Right lobe of liver (tissue), 6 donors: ENCODE results near the gene ESPN. TPM values are rescaled to one million over a fixed set of nuclear protein-coding genes. Genes with fewer than 3 reads are reported as not detected.

Source experiments
- ATAC-seq, 4 donors: fragments of 200-7000 bp; cut with Tn5 transposase; one replicate each; pipeline ENCODE4 v1.9.1; 2020; ENCODE audit warnings: mild to moderate bottlenecking in 4 of 4, moderate library complexity in 4 of 4
- DNase-seq, 3 donors: peaks; one replicate each; pipeline ENCODE4 v3.0.0-alpha.2; 2020
- H3K27ac ChIP-seq, 3 donors: fragments of 200-600 bp; one replicate each; pipeline ENCODE4 v1.8.0; 2022
- H3K27me3 ChIP-seq, 2 donors: fragments of 200-600 bp; one replicate each; pipeline ENCODE4 v1.8.0; 2022
- H3K36me3 ChIP-seq, 4 donors: fragments of 200-600 bp; sonication (generic) in 1 of 4; one replicate each; pipeline versions ENCODE4 v1.5.1 to v1.8.0; 2017 to 2022; ENCODE audit warnings: control low read depth in 1 of 4
- H3K4me1 ChIP-seq, 4 donors: fragments of 200-600 bp; sonication (generic) in 1 of 4; one replicate each; pipeline versions ENCODE4 v1.5.1 to v1.8.0; 2017 to 2022; ENCODE audit warnings: control low read depth in 1 of 4
- H3K4me3 ChIP-seq, 3 donors: fragments of 200-600 bp; one replicate each; pipeline ENCODE4 v1.8.0; 2022
- H3K9me3 ChIP-seq, 4 donors: fragments of 200-600 bp; sonication (generic) in 1 of 4; one replicate each; pipeline versions ENCODE4 v1.5.1 to v1.8.0; 2017 to 2022; ENCODE audit warnings: control low read depth in 1 of 4
- CTCF ChIP-seq, 4 donors: fragments of 200-600 bp in 3 of 4; fragments of 450-650 bp in 1 of 4; IDR thresholded peaks; one replicate each; pipeline versions ENCODE4 v1.5.1 to v1.8.0; 2016 to 2022; ENCODE audit warnings: antibody characterized with exemption in 4 of 4, mild to moderate bottlenecking in 2 of 4
- POLR2A ChIP-seq: fragments of 450-650 bp; IDR thresholded peaks from one replicate; pipeline ENCODE4 v1.6.1; 2017; ENCODE audit warnings: antibody characterized with exemption, mild to moderate bottlenecking
- WGBS: methylation state at CpG from one replicate; pipeline ENCODE4 v1.1.6; 2018; ENCODE audit warnings: low coverage, low lambda C conversion rate; ENCODE audit not compliant: insufficient coverage; ENCODE audit errors: missing lambda C conversion rate; 5-methylcytosine and 5-hydroxymethylcytosine counted together
- intact Hi-C, 2 donors: fragments of 100-400 bp; cut with DNase I; formaldehyde crosslinking; loops; one replicate each; pipeline versions ENCODE4 v1.11.2 to v1.14.1; 2022
- total RNA-seq, 6 experiments: library from RNA; depleted of rRNA in 2 of 6; stranded (reverse); fragments of >200 nt in 2 of 6; fragmentation: NEBNext Ultra II Directional in 3 of 6; extraction: Animal tissue kit (Norgen Biotek cat#: 25700) in 3 of 6; gene quantifications; one replicate each; pipeline versions ENCODE4 v1.1.0 to v1.2.4, GENCODE V29; 2016 to 2023
- donor health status: DM: no; HTN: yes; CAD: no.
- donor health status: DM: no; HTN: no; CAD: no.
- donor health status: DM: no; HTN: no; CAD: no.
- donor health status: DM: no; HTN: yes; CAD: no.
- donor health status: DM: no; HTN: yes; CAD: no.

The ESPN gene
- total RNA-seq, 6 experiments from 2014 or later = 81.6 to 149 (median 120) TPM

GRCh38 chr1:6396998-6397397, 27.6 kb upstream of the ESPN start:
- Histone ChIP-seq H3K36me3 (no peaks in the 10 kb centered on the region), H3K9me3 (no peaks in the 10 kb centered on the region), H3K27ac (no peak overlapping the region), H3K4me1 (peaks cover 0 to 14% (median 2%) of the 10 kb centered on the region in 4 donors), H3K27me3 (no peaks in the 10 kb centered on the region), H3K4me3 (no peak overlapping the region)
- peak in 1 of 4 donors; percentile 9 for TF ChIP-seq CTCF (IDR thresholded peaks at IDR 0.05)
- TF ChIP-seq POLR2A = no peak
- ATAC-seq (no peak), DNase-seq (no peak)
- intact Hi-C loops = loop anchor here in 1 of 2 donors (5.0 kb wide), 1 partner anchor 50 kb away; no protein-coding TSS in a partner anchor

- ATAC-seq = no peak
- 54% methylated on average over 10 of the region's 10 CpGs for WGBS
Observed at GRCh38 chr1:6397844-6398441, 26.6 kb upstream of the ESPN start.

GRCh38 chr1:6399294-6399693, 25.3 kb upstream of the ESPN start:
- H3K9me3 ChIP-seq = no peaks in the 10 kb centered on the region
- ATAC-seq = no peak
- no peak for TF ChIP-seq POLR2A
- TF ChIP-seq CTCF (IDR thresholded peaks at IDR 0.05) = no peak
- no peaks in the 10 kb centered on the region for H3K36me3 ChIP-seq
- H3K27me3 ChIP-seq = no peaks in the 10 kb centered on the region
- H3K4me1 ChIP-seq = peaks cover 0 to 1% (median under 1%) of the 10 kb centered on the region in 4 donors
- no peak for DNase-seq
- H3K4me3 ChIP-seq = no peak overlapping the region
- no peak overlapping the region for H3K27ac ChIP-seq
- intact Hi-C loops = loop anchor here in 1 of 2 donors (5.0 kb wide), 1 partner anchor 52 kb away; no protein-coding TSS in a partner anchor
- WGBS = 70% methylated on average over 3 of the region's 3 CpGs

More at GRCh38 chr1:6397844-6398441, 26.6 kb upstream of the ESPN start:
- no peaks in the 10 kb centered on the region for H3K36me3 ChIP-seq
- TF ChIP-seq POLR2A (no peak), CTCF (IDR thresholded peaks at IDR 0.05) (no peak)
- intact Hi-C loops = loop anchor here in 1 of 2 donors (5.0 kb wide), 1 partner anchor 51 kb away; no protein-coding TSS in a partner anchor
- H3K4me3 ChIP-seq = no peak overlapping the region
- H3K27ac ChIP-seq = no peak overlapping the region
- no peaks in the 10 kb centered on the region for H3K9me3 ChIP-seq
- H3K27me3 ChIP-seq = no peaks in the 10 kb centered on the region
- no peak for DNase-seq
- peaks cover 0 to 4% (median 2%) of the 10 kb centered on the region in 4 donors for H3K4me1 ChIP-seq

- H3K36me3 ChIP-seq = no peaks in the 10 kb centered on the region
- H3K4me3 ChIP-seq = no peak overlapping the region
Observed at GRCh38 chr1:6401673-6402072, 22.9 kb upstream of the ESPN start.

More at GRCh38 chr1:6401673-6402072, 22.9 kb upstream of the ESPN start:
- DNase-seq = no peak
- Histone ChIP-seq H3K27ac (no peak overlapping the region), H3K9me3 (no peaks in the 10 kb centered on the region), H3K4me1 (no peaks in the 10 kb centered on the region), H3K27me3 (no peaks in the 10 kb centered on the region)
- ATAC-seq = no peak
- intact Hi-C loops = loop anchor here (5.0 kb wide), 2 partner anchors 39 to 54 kb away; no protein-coding TSS in a partner anchor
- 46% methylated on average over 3 of the region's 6 CpGs for WGBS
- no peak for TF ChIP-seq CTCF (IDR thresholded peaks at IDR 0.05)
- no peak for TF ChIP-seq POLR2A
